ENCODE data around the gene GPR137B.

The GPR137B gene, protein sequence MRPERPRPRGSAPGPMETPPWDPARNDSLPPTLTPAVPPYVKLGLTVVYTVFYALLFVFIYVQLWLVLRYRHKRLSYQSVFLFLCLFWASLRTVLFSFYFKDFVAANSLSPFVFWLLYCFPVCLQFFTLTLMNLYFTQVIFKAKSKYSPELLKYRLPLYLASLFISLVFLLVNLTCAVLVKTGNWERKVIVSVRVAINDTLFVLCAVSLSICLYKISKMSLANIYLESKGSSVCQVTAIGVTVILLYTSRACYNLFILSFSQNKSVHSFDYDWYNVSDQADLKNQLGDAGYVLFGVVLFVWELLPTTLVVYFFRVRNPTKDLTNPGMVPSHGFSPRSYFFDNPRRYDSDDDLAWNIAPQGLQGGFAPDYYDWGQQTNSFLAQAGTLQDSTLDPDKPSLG

DNA sequence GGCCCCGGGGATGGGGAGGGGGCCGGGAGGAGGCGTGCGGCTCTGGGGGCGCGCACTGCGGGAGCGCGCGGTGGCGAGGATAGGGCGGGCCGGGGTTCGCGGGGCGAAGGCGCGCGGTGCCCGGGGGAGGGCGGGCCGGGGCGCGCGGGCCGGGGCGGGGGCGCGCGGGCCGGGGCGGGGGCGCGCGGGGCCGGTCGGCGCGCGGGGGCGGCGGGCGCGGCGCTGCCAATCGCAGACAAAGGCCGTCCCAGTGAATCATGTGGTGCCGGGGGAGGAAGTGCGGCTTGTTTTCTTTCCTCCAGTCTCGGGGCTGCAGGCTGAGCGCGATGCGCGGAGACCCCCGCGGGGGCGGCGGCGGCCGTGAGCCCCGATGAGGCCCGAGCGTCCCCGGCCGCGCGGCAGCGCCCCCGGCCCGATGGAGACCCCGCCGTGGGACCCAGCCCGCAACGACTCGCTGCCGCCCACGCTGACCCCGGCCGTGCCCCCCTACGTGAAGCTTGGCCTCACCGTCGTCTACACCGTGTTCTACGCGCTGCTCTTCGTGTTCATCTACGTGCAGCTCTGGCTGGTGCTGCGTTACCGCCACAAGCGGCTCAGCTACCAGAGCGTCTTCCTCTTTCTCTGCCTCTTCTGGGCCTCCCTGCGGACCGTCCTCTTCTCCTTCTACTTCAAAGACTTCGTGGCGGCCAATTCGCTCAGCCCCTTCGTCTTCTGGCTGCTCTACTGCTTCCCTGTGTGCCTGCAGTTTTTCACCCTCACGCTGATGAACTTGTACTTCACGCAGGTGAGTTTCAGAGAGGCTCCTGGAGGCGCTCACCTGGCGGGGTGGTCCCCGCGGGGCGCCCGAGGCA, at the start of gene GPR137B:
Gene GPR137B (plus strand): TSS at position 287 of the 851 bp plus-strand sequence. CDS start 84 bp downstream, at position 371.
- DNase-seq, result peak; percentile 59

DNA sequence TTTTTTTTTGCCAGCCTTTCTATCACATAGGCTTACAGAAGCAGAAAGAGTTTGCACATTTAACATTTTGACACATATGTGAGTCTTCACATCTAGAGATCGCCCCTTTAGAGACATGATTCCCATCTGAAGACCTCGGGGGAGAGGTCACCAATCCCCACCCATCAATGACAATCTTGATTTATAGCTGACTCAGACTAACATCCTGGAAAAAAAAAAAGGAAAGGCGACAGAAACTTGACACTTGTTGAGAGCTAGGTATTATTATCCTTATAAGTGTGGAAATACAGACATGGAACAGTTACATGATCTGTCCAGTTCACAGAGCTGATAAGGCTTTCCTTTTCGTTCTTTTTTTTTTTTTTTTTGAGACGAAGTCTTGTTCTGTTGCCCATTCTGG, 49.4 kb upstream of the GPR137B start:
- no peak for DNase-seq

DNA sequence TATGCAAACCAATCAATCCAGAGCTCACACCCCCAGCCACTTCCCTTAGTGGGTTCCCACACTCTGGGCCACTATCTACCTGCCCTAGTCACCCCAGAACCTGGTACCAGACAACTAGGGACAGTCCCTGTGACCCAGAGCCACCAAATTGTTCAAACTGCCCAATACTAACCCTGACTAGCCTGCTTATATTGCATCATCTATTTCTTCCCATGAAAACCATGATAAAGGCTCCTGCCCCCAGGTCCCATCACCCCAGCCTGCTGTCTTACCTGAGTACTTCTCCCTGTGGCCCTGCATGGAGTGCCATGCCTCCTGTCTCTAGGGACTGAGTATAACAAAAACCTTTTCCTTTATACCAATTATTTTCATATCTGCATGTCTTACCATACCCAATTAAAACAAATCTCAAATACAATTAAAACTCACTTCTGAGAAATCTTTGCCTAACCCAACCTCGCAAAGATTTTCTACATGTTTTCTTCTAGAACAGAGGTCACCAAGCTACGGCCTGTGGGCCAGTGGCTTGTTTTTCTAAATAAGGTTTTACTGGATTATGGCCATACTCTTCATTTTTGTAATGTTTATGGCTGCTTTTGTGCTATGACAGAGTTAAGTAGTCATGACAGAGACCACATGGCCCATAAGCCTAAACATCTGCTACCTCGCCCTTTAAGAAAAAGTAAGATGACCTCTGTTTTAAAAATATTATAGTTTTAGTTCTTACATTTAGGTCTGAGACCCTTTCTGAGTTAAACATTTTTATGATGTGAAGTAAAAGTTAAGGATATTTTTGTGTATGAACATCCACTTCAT, 46.4 kb upstream of the GPR137B start:
- DNase-seq, result no peak

DNA sequence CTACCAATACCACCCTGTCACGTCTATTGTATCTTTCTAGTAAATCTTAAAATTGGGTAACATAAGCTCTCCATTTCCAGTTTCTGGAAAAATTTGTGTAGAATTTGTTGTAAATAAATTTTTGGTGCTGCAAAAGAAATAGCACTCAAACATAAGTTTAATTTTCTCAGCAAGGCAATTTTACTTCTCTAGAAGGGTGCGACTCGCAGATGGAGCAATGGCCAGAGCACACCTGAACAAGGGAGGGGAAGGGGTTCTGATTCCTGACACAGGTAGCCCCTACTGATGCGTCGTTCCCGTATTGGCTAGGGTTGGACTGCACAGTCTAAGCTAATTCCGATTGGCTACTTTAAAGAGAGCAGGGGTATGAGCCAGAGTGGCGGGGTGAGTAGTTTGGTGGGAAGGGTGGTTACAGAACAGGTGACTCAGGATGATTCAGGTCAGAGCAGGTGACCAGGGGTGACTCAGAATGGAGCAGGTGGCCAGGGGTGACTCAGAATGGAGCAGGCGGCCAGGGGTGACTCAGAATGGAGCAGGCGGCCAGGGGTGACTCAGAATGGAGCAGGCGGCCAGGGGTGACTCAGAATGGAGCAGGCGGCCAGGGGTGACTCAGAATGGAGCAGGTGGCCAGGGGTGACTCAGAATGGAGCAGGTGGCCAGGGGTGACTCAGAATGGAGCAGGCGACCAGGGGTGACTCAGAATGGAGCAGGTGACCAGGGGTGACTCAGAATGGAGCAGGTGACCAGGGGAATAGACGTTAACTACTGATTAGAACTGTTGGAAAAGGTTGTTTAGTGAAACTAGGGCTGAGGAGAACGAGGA, 45.5 kb upstream of the GPR137B start:
- peak; percentile 85 for DNase-seq

DNA sequence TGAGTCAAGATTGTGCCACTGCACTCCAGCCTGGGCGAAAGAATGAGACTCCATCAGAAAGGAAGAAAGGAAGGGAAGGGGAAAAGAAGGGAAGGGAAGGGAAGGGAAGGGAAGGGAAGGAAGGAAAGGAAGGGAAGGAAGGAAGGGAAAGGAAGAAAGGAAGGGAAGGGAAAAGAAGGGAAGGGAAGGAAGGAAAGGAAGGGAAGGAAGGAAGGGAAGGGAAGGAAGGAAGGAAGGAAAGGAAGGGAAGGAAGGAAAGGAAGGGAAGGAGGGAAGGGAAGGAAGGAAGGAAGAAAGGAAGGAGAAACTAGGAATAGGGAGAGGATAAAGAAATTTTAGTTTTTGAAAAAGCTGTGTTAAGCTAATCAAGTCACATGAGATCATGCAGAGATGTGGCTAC, 44.1 kb upstream of the GPR137B start:
- no peak for DNase-seq

DNA sequence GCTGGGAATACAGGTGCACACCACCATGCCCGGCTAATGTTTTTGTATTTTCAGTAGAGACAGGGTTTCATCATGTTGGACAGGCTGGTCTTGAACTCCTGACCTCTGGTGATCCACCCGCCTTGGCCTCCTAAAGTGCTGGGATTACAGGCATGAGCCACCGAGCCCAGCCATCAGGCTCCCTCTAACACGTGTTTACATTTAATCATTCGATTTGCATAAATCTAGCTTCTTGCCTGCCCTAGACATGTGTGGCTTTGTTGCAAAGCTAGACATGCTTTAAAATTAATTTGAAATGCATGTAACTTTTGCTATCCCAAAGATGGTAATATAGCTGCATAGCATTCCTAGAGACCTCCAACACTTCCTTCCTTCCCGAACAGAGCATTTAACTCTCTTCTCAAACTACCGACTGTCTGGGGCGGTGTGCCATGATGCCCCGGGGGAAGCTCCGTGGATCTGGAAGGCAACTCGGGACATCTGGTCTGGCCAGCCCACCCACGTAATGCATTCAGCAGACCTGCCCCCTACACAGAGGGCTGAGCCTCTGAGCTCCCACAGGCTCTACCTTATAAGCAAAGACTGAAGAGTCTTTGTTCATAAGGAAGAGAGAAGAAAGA, 42.9 kb upstream of the GPR137B start:
- no peak for DNase-seq

DNA sequence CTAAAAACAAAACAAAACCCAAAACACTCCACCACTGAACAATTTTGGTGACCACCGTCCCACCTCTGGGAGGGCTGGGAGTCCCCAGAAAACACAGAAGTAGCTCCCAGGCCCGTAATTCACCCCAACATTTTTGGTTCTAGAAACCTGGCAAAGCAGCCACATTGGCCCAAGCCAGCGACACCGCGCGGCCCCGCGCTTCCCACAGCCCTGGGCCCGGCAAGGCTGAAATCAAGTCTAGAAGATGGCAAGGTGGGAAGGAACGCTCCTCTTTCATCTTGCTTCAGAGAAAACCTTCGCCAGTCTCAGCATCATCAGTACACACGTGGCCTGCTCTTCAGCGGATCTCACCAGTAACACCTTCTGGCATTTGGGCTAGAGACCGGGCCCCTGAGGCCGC, 41.5 kb upstream of the GPR137B start:
- DNase-seq, result no peak

DNA sequence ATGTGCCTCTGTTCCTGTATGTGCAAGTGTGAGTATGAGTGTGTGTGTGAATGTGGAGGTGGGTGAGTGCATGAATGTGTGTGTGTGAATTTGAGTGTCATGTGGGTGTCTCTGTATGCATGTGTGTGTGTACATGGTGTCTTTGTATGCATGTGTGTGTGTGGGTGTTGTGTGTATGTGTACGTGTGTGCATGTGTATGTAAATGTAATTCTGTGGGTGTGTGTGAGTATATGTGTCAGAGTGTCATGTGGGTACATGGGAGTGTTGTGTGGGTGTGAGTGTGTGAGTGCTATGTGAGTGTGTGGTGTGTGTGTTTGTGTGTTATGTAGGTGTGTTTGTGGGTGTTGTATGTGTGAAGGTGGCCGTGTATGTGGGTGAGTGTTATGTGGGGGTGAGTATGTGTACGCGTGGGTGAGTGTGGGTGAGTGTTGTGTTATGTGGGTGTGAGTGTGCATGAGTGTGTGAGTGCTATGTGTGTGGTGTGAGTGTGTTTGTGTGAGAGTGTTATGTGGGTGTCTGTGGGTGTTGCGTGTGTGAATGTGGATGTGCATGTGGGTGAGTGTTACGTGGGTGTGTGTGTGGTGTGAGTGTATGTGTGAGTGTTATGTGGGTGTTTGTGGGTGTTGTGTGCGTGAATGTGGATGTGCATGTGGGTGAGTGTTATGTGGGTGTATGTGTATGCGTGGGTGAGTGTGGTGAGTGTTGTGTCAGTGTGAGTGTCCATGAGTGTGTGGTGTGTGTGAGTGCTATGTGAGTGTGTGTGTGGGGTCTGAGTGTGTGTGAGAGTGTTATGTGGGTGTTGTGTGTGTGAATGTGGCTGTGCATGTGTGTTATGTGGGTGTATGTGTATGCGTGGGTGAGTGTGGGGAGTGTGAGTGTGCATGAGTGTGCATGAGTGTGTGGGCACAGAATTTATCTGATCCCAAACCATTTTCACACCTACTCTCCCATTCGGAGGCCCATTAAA, 40.8 kb upstream of the GPR137B start:
- no peak for DNase-seq

- DNase-seq, result no peak
Measured at GRCh38 chr1:236102611-236103010, 39.7 kb upstream of the GPR137B start.

DNA sequence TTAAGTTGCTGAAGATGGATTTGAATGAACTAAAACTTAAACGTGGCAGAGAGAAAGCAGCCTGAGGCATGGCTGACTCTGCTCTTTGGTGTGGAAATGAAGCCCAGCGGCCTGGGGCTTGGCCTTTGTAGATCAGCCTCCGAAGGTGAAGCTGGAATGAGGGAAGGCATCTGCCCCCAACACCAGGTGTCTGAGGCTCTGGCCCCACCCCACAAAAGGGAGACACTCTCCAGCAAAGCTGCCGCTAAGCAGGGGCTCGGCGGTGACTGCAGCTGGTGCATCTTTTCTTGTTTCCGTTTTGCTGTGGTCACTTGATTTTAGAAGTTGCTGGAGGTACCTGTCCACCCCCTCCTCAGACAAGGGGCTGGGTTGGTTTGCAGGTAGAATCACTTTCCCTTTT, 39.3 kb upstream of the GPR137B start:
- DNase-seq, result no peak

GRCh38 chr1:236103646-236104218, 38.6 kb upstream of the GPR137B start:
- DNase-seq, result peak; percentile 45

DNA sequence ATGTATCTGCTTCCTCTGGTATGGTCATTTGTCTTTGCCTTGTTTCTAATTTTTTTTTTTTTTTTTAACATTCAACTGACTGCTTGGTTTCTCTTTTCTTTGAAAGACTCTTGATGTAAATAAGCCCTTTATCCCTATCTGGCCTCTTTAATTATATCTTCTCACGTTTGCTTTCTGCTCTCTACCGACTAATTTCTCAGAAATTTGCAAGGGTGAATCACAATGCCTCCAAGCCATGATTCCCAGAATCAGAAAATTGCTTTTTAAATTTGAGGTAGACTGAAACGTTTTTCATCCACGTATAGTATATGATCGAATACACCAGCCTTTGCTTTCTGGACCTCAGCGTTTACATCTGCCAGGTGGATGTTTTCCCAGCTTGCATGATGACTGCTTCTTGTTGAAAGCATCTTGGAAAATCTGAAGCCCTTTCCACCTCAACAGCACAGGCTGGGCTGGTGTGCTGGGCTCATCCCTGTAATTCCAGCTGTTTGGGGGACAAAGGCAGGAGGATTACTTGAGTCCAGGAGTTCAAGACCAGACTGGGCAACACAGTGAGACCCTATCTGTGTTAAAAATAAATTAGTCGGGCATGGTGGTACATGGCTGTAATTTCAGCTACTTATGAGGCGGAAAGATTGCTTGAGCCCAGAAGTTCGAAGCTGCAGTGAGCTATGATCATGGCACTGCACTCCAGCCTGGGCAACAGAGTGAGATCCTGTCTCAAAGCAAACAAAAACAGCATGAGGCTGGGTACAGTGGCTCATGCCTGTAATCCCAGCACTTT, 35.0 kb upstream of the GPR137B start:
- no peak for DNase-seq

DNA sequence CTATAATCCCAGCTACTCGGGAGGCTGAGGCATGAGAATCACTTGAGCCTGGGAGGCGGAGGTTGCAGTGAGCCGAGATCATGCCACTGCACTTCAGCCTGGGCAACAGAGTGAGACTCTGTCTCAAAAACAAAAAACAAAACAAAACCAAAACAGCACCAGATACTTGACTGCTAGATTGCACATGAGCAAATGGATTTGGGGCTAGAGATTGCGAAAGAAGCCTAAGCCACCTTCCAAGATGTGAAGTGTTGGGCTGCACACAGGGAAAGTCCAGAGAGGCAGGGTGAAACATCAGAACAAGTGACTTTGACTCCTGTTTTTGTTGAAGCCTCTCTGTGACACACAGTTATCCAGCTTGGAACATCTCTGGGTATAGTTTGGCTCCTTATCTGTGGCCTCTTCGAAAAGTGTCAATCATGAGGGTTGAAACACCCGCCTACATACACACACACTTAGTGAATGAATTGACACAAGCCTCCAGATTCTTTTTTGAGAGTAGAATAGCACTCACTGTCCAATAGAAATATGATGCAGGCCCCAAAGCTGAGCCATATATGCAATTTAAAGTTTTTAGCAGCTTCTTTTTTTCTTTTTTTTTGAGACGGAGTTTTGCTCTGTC, 34.2 kb upstream of the GPR137B start:
- DNase-seq, result no peak

GRCh38 chr1:236110137-236110536, 32.2 kb upstream of the GPR137B start:
- DNase-seq, result no peak

DNA sequence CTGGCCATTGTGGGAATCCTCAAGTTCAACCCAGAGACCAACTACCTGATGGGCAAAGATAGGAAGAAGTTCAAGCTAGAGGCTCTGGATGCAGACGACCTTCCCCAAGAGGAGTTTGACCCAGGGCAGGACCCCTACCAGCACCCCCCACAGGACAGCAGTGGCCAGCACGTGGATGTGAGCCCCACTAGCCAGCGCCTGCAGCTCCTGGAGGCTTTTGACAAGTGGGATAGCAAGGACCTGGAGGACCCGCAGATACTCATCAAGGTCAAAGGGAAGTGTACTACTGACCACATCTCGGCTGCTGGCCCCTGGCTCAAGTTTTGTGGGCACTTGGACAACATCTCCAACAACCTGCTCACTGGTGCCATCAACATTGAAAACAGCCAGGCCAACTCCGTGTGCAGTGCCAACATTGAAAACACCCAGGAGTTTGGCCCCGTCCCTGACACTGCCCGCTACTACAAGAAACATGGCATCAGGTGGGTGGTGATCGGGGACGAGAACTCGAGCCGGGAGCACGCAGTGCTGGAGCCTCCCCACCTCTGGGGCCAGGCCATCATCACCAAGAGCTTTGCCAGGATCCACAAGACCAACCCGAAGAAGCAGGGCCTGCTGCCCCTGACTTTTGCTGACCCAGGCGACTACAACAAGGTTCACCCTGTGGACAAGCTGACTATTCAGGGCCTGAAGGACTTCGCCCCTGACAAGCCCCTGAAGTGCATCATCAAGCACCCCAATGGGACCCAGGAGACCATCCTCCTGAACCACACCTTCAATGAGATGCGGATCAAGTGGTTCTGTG, 30.6 kb upstream of the GPR137B start:
- no peak for DNase-seq

DNA sequence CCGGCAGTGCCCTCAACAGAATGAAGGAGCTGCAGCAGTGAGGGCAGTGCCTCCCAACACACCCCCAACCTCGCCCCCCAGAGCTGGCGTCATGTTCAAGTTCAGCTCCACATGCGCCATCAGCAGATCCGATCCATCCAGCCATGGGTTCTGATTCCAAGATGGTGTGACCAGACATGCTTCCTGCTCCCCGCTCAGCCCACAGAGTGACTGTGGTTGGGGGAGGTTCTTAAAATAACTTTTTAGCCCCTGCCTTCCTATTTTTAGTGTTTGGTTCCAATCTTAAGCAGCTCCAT, 30.1 kb upstream of the GPR137B start:
- DNase-seq, result no peak

DNA sequence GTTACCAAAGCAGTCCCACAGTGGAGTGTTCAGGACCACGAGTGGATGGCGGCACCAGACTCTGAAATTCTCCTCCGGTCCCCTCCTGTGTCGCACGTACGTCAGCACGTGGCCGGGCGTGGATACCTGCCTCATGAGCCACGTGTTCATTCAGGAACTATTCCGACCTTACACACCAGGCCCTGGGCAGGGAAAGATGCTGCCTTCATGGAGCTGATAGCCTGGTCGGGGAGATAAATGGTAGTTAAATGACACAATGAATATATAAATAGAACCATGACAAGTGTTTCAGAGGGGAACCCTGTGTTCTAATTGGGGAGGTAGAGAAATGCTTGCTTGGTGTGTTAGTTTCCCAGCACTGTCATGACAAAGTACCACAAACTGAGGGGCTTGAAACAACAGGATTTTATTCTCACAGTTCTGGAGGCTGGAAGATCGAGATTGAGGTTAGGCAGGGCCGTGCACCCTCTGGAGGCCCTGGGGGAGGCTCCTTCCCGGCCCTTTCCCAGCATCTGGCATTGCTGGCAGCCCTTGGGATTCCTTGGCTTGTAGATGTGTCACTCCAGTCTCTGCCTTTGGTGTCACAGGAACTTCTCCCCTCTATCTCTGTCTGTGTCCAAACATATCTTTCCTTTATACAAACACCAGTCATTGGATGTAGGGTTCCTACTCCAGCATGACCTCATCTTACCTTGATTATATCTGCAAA, 28.9 kb upstream of the GPR137B start:
- DNase-seq, result no peak
